ENCODE results near the gene DHDH. TPM values are rescaled to one million over a fixed set of nuclear protein-coding genes. Genes with fewer than 3 reads are reported as not detected.
A peak's percentile ranks its signal among the peaks of the same experiment; 100 is the strongest.

DHDH gene
- total RNA-seq, 1 donor from 2014 or later = 1.0 TPM

GRCh38 chr19:48950159-48950558, 16.7 kb downstream of the DHDH start:
- Mint-ChIP-seq H3K27ac (ENCODE audit: unreplicated experiment) (peak overlapping the region; percentile 93), H3K27me3 (ENCODE audit: unreplicated experiment) (peaks cover 8% of the 10 kb centered on the region), H3K4me3 (ENCODE audit: unreplicated experiment) (no peak overlapping the region), H3K4me1 (ENCODE audit: unreplicated experiment) (peaks cover 17% of the 10 kb centered on the region), H3K9me3 (ENCODE audit: unreplicated experiment) (peaks cover 4% of the 10 kb centered on the region), H3K36me3 (ENCODE audit: low read depth, unreplicated experiment) (peaks cover 7% of the 10 kb centered on the region)
- no peak for TF ChIP-seq CTCF (IDR thresholded peaks at IDR 0.05; ENCODE audit: unreplicated experiment)
- DNase-seq (ENCODE audit: low spot score) = no peak

GRCh38 chr19:48950830-48951519, 17.5 kb downstream of the DHDH start:
- H3K9me3 Mint-ChIP-seq (ENCODE audit: unreplicated experiment) = peaks cover 4% of the 10 kb centered on the region
- peaks cover 19% of the 10 kb centered on the region for H3K4me1 Mint-ChIP-seq (ENCODE audit: unreplicated experiment)
- H3K27me3 Mint-ChIP-seq (ENCODE audit: unreplicated experiment) = peaks cover 11% of the 10 kb centered on the region
- no peak for DNase-seq (ENCODE audit: low spot score)
- TF ChIP-seq CTCF (IDR thresholded peaks at IDR 0.05; ENCODE audit: unreplicated experiment) = no peak
- no peak overlapping the region for H3K4me3 Mint-ChIP-seq (ENCODE audit: unreplicated experiment)
- peaks cover 8% of the 10 kb centered on the region for H3K36me3 Mint-ChIP-seq (ENCODE audit: low read depth, unreplicated experiment)
- peak overlapping the region; percentile 93 for H3K27ac Mint-ChIP-seq (ENCODE audit: unreplicated experiment)

- Mint-ChIP-seq H3K9me3 (ENCODE audit: unreplicated experiment) (peaks cover 2% of the 10 kb centered on the region), H3K27ac (ENCODE audit: unreplicated experiment) (no peak overlapping the region), H3K27me3 (ENCODE audit: unreplicated experiment) (peaks cover 10% of the 10 kb centered on the region), H3K36me3 (ENCODE audit: low read depth, unreplicated experiment) (peaks cover 24% of the 10 kb centered on the region), H3K4me1 (ENCODE audit: unreplicated experiment) (peaks cover 31% of the 10 kb centered on the region), H3K4me3 (ENCODE audit: unreplicated experiment) (peak overlapping the region; percentile 12)
- DNase-seq (ENCODE audit: low spot score) = no peak
- TF ChIP-seq CTCF (IDR thresholded peaks at IDR 0.05; ENCODE audit: unreplicated experiment) = no peak
Observed at GRCh38 chr19:48953141-48953540, 19.6 kb downstream of the DHDH start.

DNA sequence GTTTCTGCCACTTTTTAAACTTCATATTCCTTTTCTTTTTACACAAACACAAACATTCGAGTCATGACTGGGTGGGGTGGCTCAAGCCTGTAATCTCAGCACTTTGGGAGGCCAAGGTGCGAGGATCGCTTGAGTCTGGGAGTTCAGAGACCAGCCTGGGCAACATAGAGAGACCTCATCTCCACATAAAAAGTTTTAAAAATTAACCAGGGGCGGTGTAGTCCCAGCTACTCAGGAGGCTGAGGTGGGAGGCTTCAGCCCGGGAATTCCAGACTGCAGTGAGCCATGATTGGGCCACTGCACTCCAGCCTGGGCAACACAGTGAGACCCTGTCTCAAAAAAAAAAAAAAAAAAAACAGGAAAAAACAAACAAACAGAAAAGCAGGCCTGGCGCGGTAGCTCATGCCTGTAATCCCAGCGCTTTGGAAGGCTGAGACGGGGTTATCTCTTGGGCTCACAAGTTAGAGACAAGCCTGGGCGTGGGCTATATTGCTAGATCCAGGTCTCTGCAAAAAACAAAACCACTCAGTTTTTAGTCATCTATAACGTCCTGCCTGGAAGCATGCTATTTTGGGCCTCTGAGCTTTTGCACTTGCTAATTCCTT, 20.6 kb downstream of the DHDH start:
- H3K9me3 Mint-ChIP-seq (ENCODE audit: unreplicated experiment) = no peaks in the 10 kb centered on the region
- H3K27me3 Mint-ChIP-seq (ENCODE audit: unreplicated experiment) = peaks cover 3% of the 10 kb centered on the region
- peaks cover 22% of the 10 kb centered on the region for H3K36me3 Mint-ChIP-seq (ENCODE audit: low read depth, unreplicated experiment)
- DNase-seq (ENCODE audit: low spot score) = no peak
- H3K4me1 Mint-ChIP-seq (ENCODE audit: unreplicated experiment) = peaks cover 31% of the 10 kb centered on the region
- peak overlapping the region; percentile 89 for H3K4me3 Mint-ChIP-seq (ENCODE audit: unreplicated experiment)
- TF ChIP-seq CTCF (IDR thresholded peaks at IDR 0.05; ENCODE audit: unreplicated experiment) = no peak
- peak overlapping the region; percentile 91 for H3K27ac Mint-ChIP-seq (ENCODE audit: unreplicated experiment)
